ENCODE results near the gene MLKL. TPM values are rescaled to one million over a fixed set of nuclear protein-coding genes. Genes with fewer than 3 reads are reported as not detected.

Gene MLKL
- total RNA-seq, 4 donors from 2014 or later = 17.1 to 62.5 (median 19.6) TPM

DNA sequence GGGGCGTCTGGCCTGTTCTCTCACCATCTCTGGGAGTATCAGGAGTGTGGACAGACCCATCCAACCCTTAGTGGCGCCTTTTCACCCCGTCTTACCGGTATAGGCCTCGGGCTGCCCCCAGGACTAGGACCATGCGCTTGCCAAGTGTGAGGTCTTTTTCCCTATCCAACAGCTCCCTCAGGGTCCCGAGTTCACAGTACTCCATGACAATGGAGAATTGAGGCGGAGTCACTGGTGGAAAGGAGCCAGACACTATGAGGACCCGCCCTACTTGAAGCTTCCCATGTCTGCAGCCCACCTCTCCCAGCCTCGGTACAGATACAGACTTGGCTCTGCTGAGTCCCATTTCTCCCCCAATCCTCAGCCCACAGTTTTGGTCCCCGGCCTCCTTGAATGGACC, 18.1 kb downstream of the MLKL start:
- Histone ChIP-seq H3K4me3 (no peak overlapping the region), H3K27me3 (no peaks in the 10 kb centered on the region), H3K36me3 (peaks cover 0 to 22% (median 0%) of the 10 kb centered on the region in 4 donors), H3K4me1 (no peaks in the 10 kb centered on the region), H3K27ac (no peak overlapping the region), H3K9me3 (no peaks in the 10 kb centered on the region)
- TF ChIP-seq POLR2AphosphoS5 (IDR thresholded peaks at IDR 0.05) (no peak), EP300 (IDR thresholded peaks at IDR 0.05; ENCODE audit: low read depth) (no peak), POLR2A (IDR thresholded peaks at IDR 0.05) (no peak)
- TF ChIP-seq, protein P1, sequence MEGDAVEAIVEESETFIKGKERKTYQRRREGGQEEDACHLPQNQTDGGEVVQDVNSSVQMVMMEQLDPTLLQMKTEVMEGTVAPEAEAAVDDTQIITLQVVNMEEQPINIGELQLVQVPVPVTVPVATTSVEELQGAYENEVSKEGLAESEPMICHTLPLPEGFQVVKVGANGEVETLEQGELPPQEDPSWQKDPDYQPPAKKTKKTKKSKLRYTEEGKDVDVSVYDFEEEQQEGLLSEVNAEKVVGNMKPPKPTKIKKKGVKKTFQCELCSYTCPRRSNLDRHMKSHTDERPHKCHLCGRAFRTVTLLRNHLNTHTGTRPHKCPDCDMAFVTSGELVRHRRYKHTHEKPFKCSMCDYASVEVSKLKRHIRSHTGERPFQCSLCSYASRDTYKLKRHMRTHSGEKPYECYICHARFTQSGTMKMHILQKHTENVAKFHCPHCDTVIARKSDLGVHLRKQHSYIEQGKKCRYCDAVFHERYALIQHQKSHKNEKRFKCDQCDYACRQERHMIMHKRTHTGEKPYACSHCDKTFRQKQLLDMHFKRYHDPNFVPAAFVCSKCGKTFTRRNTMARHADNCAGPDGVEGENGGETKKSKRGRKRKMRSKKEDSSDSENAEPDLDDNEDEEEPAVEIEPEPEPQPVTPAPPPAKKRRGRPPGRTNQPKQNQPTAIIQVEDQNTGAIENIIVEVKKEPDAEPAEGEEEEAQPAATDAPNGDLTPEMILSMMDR (IDR thresholded peaks at IDR 0.05) = no peak
- in situ Hi-C loops (cut with MboI; ENCODE audit: low pct_ligation_motif_present in 1 of 4, low pct_unique_long_range_greater_than_20kb in 1 of 4, low sequenced_read_pairs in 3 of 4) = no loop called here
- no peak for DNase-seq
- intact Hi-C loops (cut with DNase I; ENCODE audit: low total_unique reads) = no loop called here
- WGBS, 2 donors (ENCODE audit: low coverage in 1 of 2) = 89 to 98% methylated on average over 8 to 11 of the region's 11 CpGs

DNA sequence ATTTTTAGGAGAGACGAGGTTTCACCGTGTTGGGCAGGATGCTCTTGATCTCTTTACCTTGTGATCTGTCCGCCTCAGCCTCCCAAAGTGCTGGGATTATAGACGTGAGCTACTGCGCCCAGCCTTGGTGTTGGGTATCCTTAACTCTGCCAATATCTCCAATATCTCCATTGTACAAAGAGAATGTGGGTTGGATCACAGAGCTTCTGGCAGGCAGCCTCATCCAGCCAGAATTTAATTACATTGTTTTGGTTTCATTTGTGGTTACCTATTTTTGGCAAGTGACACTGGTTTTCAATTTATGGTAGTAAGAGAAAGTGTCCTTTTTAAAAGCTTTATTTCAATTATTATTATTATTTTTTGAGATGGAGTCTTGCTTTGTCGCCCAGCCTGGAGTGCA, 20.0 kb downstream of the MLKL start:
- Histone ChIP-seq H3K4me3 (no peak overlapping the region), H3K9me3 (no peaks in the 10 kb centered on the region), H3K36me3 (peaks cover 0 to 22% (median 0%) of the 10 kb centered on the region in 4 donors), H3K27ac (no peak overlapping the region), H3K4me1 (no peaks in the 10 kb centered on the region), H3K27me3 (no peaks in the 10 kb centered on the region)
- TF ChIP-seq, protein P1 (IDR thresholded peaks at IDR 0.05) = no peak
- TF ChIP-seq POLR2AphosphoS5 (IDR thresholded peaks at IDR 0.05) (no peak), POLR2A (IDR thresholded peaks at IDR 0.05) (no peak), EP300 (IDR thresholded peaks at IDR 0.05; ENCODE audit: low read depth) (no peak)
- intact Hi-C loops (cut with DNase I; ENCODE audit: low total_unique reads) = no loop called here
- in situ Hi-C loops (cut with MboI; ENCODE audit: low pct_ligation_motif_present in 1 of 4, low pct_unique_long_range_greater_than_20kb in 1 of 4, low sequenced_read_pairs in 3 of 4) = no loop called here
- no peak for DNase-seq
- 96 to 100% methylated on average over 1 to 6 of the region's 6 CpGs for WGBS, 2 donors (ENCODE audit: low coverage in 1 of 2)

DNA sequence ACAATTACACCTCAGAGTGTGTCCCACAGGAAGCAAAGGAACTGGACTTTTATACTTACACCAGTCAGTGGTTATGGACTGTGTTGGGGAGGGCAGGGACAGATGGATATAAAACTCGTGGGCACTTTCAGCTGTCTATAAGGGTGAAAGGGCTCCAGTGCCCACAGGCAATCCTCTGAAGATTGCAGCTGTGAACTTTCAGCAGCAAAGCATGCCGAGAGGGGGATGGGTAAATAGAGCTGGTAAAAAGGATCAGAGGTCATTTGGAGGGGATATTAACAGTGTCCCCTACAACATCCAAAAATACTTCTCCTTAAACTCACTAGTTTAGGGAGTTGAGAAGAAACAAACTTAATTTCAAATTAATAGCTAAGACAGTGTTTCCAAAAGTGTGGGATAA, 20.7 kb downstream of the MLKL start:
- intact Hi-C loops (cut with DNase I; ENCODE audit: low total_unique reads) = no loop called here

DNA sequence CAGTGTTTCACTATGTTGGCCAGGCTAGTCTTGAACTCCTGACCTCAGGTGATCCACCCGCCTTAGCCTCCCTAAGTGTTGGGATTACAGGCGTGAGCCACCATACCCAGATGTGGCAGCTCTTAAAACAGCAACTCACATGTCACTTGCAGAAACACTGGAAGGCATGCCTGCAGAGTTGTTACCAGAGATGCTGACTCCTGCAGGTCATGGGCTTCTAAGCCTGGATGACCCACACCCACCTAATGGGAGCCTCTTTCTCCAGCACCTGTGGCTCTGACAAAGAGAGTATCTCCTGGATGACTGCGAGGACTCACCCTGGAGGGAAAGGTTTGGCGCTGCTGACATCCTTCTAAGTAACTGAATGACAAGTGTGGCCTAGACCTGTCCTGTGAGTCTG, 22.8 kb downstream of the MLKL start:
- Histone ChIP-seq H3K27me3 (no peaks in the 10 kb centered on the region), H3K9me3 (no peaks in the 10 kb centered on the region), H3K4me1 (no peaks in the 10 kb centered on the region), H3K27ac (no peak overlapping the region), H3K36me3 (peaks cover 0 to 38% (median 0%) of the 10 kb centered on the region in 4 donors), H3K4me3 (no peak overlapping the region)
- in situ Hi-C loops (cut with MboI; ENCODE audit: low pct_ligation_motif_present in 1 of 4, low pct_unique_long_range_greater_than_20kb in 1 of 4, low sequenced_read_pairs in 3 of 4) (no loop called here), intact Hi-C loops (cut with DNase I; ENCODE audit: low total_unique reads) (no loop called here)
- DNase-seq = no peak
- whole genome bisulfite sequencing, 2 donors (ENCODE audit: low coverage in 1 of 2) = 96% methylated on average over 4 of the region's 4 CpGs; no CpG with 5 or more reads in 1 of the 2 donors
- TF ChIP-seq POLR2A (IDR thresholded peaks at IDR 0.05) (no peak), EP300 (IDR thresholded peaks at IDR 0.05; ENCODE audit: low read depth) (no peak), POLR2AphosphoS5 (IDR thresholded peaks at IDR 0.05) (no peak)
- TF ChIP-seq, protein P1 (IDR thresholded peaks at IDR 0.05) = no peak

More for the DNA sequence above, 20.7 kb downstream of the MLKL start:
- peaks cover 0 to 29% (median 0%) of the 10 kb centered on the region in 4 donors for H3K36me3 ChIP-seq
- DNase-seq = no peak
- no peaks in the 10 kb centered on the region for H3K4me1 ChIP-seq
- no peaks in the 10 kb centered on the region for H3K27me3 ChIP-seq
- TF ChIP-seq, protein P1 (IDR thresholded peaks at IDR 0.05) = no peak
- TF ChIP-seq POLR2A (IDR thresholded peaks at IDR 0.05) (no peak), POLR2AphosphoS5 (IDR thresholded peaks at IDR 0.05) (no peak)
- H3K4me3 ChIP-seq = no peak overlapping the region
- in situ Hi-C loops (cut with MboI; ENCODE audit: low pct_ligation_motif_present in 1 of 4, low pct_unique_long_range_greater_than_20kb in 1 of 4, low sequenced_read_pairs in 3 of 4) = no loop called here
- 47 to 50% methylated on average over 2 of the region's 2 CpGs for WGBS, 2 donors (ENCODE audit: low coverage in 1 of 2)
- H3K27ac ChIP-seq = no peak overlapping the region
- no peaks in the 10 kb centered on the region for H3K9me3 ChIP-seq

All from transverse colon (tissue), 4 donors.